NCI-H1694 treated with DMSO at 0.1 percent for 48 hours (cell line): ENCODE results near the gene UGT2B17.
"Not testable (repeated sequence)": the region's sequence is repeated elsewhere in the genome, so short reads cannot be mapped to it uniquely, and the experiment has no call there.

Experiments used
- DNase-seq: peaks from one replicate; lab custom pipeline; 2025; lab: John Stamatoyannopoulos, UW

UGT2B17 gene

DNA sequence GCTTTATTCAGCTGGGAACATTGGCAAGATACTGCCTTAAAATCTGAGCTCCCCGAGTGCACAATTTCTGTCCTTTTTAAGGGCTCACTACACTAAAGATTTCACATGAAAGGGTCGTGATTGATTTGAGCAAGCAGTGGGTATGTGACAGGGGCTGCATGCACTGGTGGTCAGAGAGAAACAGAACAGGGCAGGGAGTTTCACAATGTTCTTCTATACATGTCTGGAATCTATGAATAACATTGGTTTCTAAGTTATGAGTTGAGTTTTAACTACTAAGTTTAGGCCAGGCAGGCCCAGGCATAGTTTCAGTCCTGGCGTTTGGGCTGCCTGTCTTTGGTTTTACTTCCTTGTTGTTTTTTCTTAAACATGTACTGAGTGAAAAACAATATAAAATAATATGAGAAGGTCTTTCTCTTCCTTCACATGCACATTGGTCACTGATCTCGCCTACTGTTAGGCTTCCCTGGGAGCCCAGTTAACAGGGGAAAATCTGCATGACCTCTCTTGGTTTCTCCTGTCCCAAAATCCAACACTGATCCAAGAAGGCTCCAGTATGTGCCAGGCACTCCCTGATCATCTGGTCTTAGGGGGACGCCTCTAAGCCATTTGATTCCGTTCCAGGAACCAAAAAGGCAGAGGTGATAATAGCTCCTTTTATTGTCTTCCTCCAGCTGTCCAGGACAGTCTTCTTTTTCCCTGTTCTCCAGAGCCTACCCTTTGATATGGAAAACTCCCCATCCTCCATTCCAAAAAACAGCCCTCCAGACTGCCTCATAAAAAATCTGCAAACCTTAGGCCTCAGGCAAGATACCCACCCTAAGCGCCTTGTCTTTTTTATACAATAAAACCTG is at the start of gene UGT2B17:
Gene UGT2B17 (minus strand): TSS at position 51 of the 854 bp plus-strand sequence. CDS start 7,838 bp downstream, outside the sequence.
- no peak for DNase-seq

DNA sequence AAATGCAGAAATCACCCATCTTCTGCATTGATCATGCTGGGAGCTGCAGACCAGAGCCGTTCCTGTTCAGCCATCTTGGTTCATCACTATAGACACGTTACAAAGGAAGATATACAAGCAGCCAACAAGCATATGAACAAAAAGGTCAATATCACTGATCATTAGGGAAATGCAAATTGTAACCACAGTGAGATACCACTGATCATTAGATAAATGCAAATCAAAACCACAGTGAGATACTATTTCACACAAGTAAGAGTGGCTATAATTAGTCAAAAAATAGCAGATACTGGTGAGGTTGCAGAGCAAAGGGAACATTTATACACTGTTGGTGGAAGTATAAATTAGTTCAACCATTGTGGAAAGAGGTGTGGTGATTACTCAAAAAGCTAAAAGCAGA is 46.6 kb upstream of the UGT2B17 start:
- not testable (repeated sequence) for DNase-seq

DNA sequence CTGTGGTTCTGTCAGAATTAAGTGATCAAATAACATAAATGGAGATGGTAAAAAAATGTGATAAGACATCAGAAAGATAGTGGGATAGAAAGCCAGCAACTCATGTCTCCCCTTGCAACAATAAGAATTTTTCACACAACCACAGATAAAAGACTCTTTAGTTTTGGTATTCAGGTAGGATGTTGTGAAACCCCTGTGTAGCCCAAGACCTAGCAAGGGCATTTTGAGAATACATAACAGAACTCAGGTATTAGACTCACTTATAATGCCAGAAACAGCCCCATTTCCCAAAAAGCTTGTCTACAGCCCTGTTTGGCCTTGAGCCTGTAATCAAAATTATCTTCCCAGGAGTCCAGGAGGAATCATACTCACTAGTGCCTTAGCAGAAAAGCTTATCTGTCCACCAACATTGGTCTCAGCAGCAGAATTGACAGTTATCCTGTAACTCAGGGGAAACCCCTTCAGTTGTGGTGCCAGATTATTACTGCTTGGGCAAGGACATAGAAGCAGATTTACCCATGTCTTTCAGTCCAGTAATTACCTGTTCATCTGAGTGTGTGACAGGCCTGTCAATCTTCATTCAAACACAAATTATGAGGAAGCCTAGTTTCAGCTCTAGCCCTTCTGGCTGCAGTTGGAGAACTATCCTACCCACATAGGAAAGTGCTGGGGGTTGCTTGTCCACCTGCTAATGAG is 41.0 kb upstream of the UGT2B17 start:
- no peak for DNase-seq

DNA sequence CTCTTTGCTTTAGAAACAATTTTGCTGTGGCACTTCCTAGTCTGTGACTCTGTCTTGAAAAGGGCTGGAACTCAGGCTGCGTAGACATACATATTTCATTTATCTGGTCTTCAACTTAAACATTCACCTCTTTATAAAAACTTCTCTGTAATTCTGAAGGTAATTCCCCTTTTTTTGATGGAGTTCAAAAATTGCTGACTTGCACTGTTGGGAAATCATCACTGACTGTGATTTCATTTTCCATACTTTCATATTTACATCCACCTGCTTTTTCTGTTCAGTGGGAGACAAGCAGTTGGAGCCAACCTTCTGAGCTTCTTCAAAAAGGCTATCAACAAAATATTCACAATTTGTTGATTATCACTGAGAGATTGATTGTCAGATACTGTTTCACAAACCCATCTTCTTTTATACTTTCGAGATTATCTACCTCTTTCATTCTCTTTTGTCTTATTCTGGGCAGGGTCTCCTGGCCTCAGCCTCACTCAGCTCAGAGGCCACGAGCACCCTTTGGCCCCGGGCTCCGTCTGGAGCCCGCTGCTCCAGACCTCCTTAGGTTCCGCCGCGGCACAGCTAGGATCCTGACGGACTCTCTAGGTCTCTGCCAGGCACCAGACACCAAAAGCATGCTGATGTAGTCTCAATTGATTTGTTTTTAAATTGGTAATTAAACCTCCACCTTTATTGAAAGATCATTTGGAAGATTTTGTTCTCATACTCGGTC is 39.7 kb upstream of the UGT2B17 start:
- no peak for DNase-seq

DNA sequence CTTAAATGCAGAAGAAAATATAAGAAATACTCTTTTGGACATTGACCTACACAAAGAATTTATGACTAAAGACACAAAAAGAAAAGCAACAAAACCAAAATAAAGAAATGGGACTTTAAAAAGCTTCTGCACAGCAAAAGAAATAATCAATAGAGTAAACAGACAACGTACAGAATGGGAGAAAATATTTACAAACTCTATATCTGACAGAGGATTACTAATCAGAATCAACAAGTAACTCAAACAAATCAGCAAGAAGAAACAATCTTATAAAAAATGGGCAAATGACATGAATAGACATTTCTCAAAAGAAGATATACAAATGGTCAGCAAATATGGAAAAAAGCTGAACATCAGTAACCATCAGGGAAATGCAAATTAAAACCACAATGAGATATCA is 37.6 kb upstream of the UGT2B17 start:
- DNase-seq, result no peak

DNA sequence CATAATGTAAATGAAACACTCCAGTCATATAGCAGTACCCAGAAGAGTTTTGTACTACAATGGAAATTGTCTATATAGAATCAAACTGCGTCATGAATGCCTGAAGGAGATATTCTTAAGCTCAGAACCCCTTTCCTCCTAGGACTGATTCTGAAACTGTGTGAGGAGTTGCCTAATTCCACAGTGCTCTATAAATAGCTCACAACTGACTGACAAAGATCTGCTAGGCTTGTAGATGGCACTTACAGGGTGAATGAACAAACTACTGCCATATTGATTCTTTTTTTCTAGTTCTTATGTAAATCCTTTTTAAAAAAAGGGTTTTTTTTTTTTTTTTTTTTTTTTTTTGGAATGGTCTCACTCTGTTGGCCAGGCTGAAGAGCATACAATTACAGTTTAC is 30.1 kb upstream of the UGT2B17 start:
- no peak for DNase-seq

DNA sequence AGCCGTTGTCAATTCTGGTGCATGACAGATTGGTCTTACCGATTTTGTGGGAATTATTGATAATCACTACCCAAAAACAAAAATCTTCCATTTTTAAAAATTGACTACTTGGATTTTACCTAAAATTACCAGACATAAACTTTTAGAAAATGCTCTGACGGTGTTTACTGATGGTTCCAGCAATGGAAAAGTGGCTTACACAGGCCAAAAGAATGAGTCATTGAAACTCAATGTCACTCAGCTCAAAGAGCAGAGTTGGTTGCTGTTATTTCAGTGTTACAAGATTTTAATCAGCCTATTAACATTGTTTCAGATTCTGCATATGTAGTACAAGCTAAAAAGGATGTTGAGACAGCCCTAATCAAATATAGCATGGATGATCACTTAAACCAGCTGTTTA is 23.0 kb upstream of the UGT2B17 start:
- no peak for DNase-seq

DNA sequence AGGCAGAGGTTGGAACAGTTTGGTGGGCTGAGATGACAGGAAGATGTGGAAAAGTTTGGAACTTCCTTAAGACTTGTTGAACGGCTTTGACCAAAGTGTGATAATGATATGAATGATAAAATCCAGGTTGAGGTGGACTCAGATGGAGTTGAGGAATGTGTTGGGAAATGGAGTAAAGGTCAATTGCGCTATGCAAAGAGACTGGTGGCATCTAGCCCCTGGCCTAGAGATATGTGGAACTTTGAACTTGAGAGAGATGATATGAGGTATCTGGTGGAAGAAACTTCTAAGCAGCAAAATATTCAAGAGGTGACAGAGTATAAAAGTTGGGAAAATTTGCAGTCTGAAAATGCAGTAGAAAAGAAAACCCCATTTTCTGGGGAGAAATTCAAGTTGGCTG is 21.4 kb upstream of the UGT2B17 start:
- DNase-seq, result no peak

DNA sequence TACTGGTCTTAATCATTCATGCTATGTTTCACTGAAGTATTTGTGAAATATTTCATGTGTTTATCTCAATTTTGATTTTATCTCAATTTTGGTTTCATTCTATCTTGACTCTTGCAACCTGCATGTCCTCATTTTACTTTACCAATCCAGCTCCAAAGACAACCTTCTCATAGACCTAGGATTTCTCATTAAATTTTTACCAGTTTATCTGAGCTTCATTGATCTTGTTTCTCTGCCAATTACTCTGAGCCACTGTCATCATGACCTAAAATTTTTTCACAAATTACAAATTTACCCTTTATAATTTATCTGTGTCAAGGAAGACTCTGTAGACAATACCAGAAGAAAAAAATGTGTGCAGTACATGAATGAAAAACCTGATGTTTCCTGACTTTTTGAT is 18.6 kb upstream of the UGT2B17 start:
- no peak for DNase-seq

DNA sequence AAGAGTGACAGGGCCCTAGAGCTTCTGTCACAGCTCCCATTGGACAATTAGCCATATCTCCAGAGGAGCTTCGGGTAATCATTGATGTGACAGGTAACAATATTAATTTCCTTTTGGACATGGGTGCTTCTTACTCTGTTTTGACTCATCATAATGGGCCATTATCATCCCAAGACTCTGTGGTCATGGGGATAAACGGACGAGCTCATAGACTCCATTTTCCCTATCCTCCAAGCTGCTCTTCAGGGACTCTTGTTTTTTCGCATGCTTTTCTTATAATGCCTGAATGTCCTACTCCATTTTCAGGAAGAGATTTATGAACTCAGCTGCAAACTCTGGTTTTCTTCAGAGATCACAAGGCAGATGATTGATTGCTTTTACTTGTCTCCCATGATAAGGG is 17.0 kb upstream of the UGT2B17 start:
- no peak for DNase-seq

DNA sequence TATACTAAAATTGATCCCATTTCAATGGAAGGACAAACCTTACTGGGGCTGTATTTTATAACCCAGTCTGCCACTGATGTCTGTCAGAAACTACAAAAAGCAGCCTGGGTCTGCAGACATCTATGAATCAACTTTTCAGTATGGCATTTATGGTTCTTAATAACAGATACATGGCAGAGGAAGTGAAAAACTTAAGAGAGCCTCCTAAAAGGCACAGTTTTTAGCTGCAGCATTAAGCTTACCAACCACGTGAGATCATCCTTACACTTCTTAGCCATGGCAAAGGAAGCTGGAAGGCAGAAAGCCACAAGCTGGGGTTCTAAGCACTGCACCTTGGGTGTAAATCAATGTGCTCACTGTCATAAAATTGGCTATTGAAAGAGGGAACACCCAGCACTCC is 16.6 kb upstream of the UGT2B17 start:
- DNase-seq, result no peak

DNA sequence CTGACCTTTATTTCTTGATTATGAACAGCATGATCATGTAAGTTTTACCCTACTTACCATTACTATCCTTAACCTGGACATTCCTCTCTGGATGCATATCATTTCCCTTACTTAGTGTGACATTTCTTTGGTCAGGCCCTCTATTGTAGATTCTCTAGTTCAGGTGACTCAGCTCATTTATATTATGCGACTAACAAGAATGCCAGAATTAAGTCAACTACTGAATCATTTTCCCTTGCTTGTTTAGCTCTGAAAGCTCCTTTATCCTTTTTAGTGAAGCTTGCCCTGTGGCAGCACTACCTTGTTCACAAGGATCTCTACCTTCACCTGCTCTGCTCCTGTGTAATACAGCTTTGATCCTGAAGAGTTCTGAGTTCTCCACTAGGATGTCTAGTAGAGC is 15.1 kb upstream of the UGT2B17 start:
- no peak for DNase-seq

DNA sequence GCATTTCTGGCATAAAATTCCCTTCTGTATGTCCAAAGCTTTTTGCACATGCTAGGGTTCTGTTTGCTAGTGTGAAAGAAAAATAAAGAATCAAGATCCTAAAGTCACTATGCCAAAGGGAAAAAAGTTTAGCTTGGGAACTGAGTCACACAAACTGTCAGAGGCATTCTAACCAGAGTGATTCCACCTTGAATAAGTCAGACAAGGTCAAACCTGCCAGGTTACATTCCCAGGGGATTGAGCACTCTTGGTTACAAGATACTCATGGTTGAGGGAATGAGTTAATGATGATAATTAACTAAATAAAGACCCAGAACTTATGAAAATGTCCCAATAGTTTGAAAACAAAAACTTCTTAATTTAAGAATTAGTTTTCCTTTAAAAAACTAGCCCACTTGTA is 13.7 kb upstream of the UGT2B17 start:
- DNase-seq, result no peak

DNA sequence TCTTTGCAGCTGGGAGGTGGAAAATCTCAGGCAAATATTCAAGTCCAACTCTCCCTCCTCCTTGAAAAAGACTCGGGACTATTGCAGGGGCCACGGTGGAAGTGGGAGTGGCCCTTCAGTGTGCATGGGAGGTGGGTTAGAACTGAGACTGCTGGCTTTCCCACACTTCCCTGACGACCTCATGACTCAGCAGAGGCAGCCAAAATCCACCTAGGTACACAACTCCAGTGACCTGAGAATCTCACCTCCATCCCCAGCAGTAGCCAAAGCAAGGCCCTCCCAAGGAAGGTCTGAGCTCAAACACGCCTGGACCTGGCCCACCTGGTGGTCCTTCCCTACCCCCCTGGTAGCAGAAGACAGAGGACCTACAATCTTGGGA is 6.2 kb upstream of the UGT2B17 start:
- no peak for DNase-seq

DNA sequence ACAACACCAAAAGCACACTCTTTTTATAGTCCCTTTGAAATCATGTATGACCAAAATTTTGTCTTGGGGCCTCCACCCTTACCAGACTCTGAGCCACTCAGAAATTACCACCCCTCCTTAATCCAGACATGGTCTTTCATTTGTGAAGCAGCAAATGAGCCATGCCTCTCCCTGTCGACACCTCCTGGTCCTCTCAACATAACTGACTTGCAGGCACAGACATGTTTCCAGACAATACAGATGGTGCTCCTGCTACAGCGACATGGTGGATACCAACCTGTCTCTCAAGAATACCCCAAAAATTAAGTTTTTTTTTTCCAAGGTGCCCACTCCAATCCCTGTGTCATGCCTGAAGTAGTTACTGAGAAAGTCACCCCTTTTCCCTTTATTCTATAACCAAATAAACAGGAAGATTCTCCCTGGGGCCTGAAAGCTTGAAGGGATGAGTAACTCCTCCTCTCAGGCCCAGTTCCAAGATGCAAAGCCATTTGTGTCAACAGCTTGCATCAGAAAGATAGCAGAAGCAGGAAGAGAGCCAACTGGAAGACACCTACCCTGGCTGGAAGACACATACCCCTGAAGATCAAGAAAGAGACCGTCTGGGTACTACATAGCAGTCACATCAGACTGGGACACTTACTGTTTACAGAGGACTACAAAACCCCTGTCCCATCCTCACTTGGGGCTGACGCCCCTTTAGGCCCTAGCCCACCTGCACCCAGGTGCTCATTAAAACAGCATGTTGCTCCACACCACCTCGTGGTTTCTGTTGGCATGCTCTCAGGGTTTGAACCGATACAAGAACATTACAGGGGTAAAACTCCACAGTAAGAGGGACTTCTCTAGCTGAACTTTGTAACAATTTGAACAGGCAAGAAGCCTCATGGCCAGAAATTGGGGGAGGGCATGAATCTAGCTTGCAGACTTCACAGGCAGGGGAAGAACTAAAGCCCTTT is 5.5 kb upstream of the UGT2B17 start:
- DNase-seq, result no peak

DNA sequence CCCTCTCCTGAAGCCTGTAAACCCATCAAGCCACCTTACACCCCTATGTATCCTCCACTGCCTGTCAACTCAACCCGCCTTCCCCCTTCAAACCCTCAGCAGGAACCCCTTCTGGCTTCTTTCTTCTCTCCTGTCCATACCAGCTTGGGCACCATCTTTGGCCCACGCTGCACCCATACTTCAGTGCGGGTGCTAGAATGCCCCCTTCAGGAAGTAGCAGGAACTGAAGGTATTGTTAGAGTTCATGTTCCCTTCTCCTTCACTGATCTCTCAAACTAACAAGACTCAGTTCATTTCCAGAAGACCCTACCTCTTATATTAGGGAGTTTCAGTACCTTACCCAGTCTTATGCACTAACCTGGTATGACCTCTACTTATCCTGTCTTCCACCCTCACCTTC is 1.5 kb upstream of the UGT2B17 start:
- no peak for DNase-seq

DNA sequence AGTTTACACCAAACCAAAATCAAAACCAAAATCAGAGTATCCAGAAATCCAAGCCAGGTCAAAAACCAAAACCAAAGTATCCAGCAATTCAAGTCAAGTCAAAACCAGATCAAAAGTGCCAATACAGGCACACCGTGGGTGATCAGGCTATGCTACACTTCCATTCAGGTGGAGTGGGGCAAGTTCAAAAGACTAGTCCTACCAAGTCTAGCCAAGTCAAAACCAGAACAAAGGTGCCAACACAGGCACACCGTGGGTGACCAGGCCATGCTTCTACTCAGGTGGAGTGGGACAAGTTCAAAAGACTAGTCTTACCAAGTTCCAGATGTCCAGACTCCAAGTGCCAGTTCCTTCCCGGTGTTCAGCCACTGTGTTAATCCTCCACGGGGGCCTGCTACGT is 486 bp downstream of the UGT2B17 start:
- not testable (repeated sequence) for DNase-seq

DNA sequence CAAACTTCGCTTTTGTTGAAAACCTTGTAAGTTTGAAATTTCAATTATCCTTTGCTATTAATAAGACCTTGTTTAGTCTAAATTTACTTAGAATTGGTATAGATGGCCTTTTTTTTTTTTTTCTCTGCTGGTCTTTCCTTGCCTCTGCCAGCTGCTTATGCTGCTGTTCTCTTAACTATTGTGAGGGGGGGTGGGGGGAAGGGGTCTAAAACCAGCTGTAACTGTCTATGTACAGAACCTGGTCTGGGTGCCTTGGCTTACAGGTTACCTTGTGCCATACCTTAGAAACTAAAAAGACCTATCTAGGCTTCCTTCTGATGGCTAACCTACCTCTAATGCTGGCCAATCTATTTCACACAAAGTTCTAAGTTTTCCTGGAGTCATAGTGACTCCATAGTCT is 1.0 kb downstream of the UGT2B17 start:
- DNase-seq, result no peak

DNA sequence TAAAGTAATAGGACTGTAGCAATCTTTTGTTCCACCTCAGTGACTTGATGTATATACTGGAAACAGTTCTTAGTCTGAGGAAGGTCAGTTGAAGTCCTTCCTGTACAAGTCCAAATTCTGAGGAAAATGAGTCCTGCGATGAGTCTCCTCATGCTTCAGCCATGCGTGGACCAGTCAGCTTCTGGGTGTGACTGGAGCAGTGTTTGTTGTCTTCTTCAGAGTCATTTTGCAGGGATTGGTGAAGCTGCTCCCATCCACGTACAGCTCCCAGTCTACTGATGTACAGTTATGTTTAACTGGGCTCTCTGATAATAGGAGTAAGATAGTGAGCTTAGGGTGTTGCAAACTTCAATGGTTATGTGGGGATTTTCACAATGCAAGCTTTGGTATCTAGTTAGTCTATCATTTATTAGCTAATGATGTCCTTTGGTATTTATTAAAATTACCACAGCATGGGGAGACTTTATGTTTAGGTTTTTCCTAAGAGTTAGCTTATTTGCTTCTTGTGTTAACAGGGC is 3.4 kb downstream of the UGT2B17 start:
- DNase-seq, result no peak

DNA sequence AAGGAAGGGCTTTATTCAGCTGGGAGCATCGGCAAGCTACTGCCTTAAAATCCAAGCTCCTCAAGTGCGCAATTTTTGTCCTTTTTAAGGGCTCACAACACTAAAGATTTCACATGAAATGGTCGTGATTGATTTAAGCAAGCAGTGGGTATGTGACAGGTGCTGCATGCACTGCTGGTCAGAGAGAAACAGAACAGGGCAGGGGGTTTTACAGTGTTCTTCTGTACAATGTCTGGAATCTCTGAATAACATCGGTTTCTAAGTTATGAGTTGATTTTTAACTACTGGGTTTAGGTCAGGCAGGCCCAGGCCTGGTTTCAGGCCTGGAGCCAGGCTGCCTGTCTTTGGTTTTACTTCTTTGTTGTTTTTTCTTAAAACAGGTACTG is 6.0 kb downstream of the UGT2B17 start:
- DNase-seq, result no peak

DNA sequence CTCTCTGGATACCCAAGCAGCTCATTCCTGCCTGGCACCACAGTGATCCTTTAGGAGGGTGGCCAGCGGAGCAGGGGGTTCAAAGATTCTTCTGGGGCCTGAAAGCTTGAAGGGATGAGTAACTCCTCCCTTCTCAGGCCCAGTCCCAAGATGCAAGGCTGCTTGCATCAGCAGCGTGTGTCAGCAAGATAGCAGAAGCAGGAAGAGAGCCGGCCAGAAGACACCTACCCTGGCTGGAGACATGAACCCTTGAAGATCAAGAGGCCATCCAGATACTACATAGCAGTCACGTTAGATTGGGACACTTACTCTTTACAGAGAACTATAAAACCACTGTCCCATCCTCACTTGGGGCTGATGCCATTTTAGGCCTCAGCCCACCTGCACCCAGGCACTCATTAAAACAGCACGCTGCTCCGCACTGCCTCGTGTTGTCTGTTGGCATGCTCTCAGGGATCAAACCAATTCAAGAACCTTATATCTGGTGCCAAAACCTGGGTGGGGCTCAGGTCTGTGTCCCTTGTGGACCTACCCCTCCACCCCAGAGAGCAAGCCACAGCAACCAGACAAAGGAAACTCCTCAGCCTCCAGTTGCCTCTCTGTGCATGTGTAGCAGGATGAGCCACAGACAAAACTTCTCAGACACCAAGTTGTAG is 6.5 kb downstream of the UGT2B17 start:
- no peak for DNase-seq
